H1 (cell line): ENCODE results near the gene BHMT2.

Experiments used
- BRCA1 ChIP-seq: IDR thresholded peaks from 2 replicates; pipeline ENCODE4 v1.6.1; 2012; ENCODE audit warnings: low read depth, low read length, improper control_type of control experiment
- CTCF ChIP-seq, 3 experiments: IDR thresholded peaks; 1 replicate in 2 of 3; 2 replicates in 1 of 3; pipeline versions ENCODE4 v1.5.1 to v1.6.1; 2011; ENCODE audit warnings: low read length in 3 of 3, mild to moderate bottlenecking in 3 of 3, inconsistent platforms in 2 of 3, low read depth in 1 of 3, moderate library complexity in 1 of 3; ENCODE audit not compliant: insufficient read depth in 1 of 3; ENCODE audit errors: control extremely low read depth in 1 of 3
- EGR1 ChIP-seq: IDR thresholded peaks from 2 replicates; pipeline ENCODE4 v1.6.1; 2011; ENCODE audit warnings: low read depth, low read length, borderline replicate concordance
- EP300 ChIP-seq, 2 experiments: IDR thresholded peaks; 1 replicate in 1 of 2; 2 replicates in 1 of 2; pipeline ENCODE4 v1.6.1; 2011 to 2012; ENCODE audit warnings: low read depth in 2 of 2, low read length in 2 of 2, mild to moderate bottlenecking in 2 of 2, borderline replicate concordance in 1 of 2, inconsistent platforms in 1 of 2, moderate library complexity in 1 of 2
- GABPA ChIP-seq: IDR thresholded peaks from 2 replicates; pipeline ENCODE4 v1.6.1; 2011; ENCODE audit warnings: mild to moderate bottlenecking, low read length, moderate library complexity, borderline replicate concordance; ENCODE audit not compliant: insufficient read depth
- JUN ChIP-seq: IDR thresholded peaks from 2 replicates; pipeline ENCODE4 v1.6.1; 2011; ENCODE audit warnings: low read depth, mild to moderate bottlenecking, improper control_type of control experiment, low read length
- MAFK ChIP-seq: IDR thresholded peaks from 2 replicates; pipeline ENCODE4 v1.6.1; 2012; ENCODE audit warnings: low read depth, mild to moderate bottlenecking, improper control_type of control experiment, low read length
- POLR2AphosphoS5 ChIP-seq: IDR thresholded peaks from 2 replicates; pipeline ENCODE4 v1.6.1; 2011; ENCODE audit warnings: low read depth, low read length
- SIX5 ChIP-seq: IDR thresholded peaks from 2 replicates; pipeline ENCODE4 v1.6.1; 2011; ENCODE audit warnings: mild to moderate bottlenecking, low read depth, low read length

- TF ChIP-seq CTCF (IDR thresholded peaks at IDR 0.05; ENCODE audit: control extremely low read depth in 1 of 3, insufficient read depth in 1 of 3, low read depth in 1 of 3, low read length in 3 of 3) (no peak), JUN (no peak), GABPA (no peak), POLR2AphosphoS5 (no peak), BRCA1 (no peak), EP300 (IDR thresholded peaks at IDR 0.05; ENCODE audit: borderline replicate concordance in 1 of 2, low read depth in 2 of 2, low read length in 2 of 2) (no peak), SIX5 (no peak), MAFK (no peak), EGR1 (no peak)
Observed at GRCh38 chr5:79074641-79075040, 5.1 kb downstream of the BHMT2 start.
